ENCODE results near the gene OR2S2.

The OR2S2 gene

GRCh38 chr9:35965011-35965410, 7.1 kb upstream of the OR2S2 start:
- Histone ChIP-seq H3K27me3 (replicated peaks in 2 of 5; ENCODE audit: control insufficient read depth in 4 of 5, insufficient read depth in 5 of 5, low read length in 4 of 5) (peaks cover 0 to 4% (median 0%) of the 10 kb centered on the region in 5 experiments), H3K4me1 (ENCODE audit: control extremely low read depth in 1 of 4, control insufficient read depth in 4 of 4, insufficient read depth in 4 of 4, low read length in 3 of 4) (no peaks in the 10 kb centered on the region), H3K36me3 (ENCODE audit: control insufficient read depth in 4 of 4, insufficient read depth in 4 of 4, low read length in 3 of 4) (no peaks in the 10 kb centered on the region), H3K9me3 (ENCODE audit: control extremely low read depth in 1 of 5, control insufficient read depth in 4 of 5, insufficient read depth in 2 of 5, low read depth in 1 of 5, low read length in 4 of 5) (no peaks in the 10 kb centered on the region), H3K27ac (ENCODE audit: insufficient read depth in 1 of 2, low read depth in 1 of 2, low read length in 2 of 2, poor library complexity in 1 of 2, severe bottlenecking in 2 of 2) (no peak overlapping the region), H3K4me3 (ENCODE audit: control insufficient read depth in 1 of 7, extremely low read depth in 1 of 7, insufficient read depth in 4 of 7, low read depth in 2 of 7, low read length in 6 of 7) (no peak overlapping the region)
- ChIA-PET CTCF (interaction anchor here (0.6 to 1.3 kb wide), 4 partner anchors 11 to 437 kb away, joined by 3 to 5 read pairs (median 4); no protein-coding TSS in a partner anchor), POLR2A (no interaction called here)
- 100% methylated on average over 1 of the region's 6 CpGs for WGBS (ENCODE audit: insufficient coverage)
- no peak for DNase-seq

GRCh38 chr9:35962126-35962906, 4.4 kb upstream of the OR2S2 start:
- DNase-seq: no peak
- CTCF ChIA-PET: interaction anchor here (0.9 to 1.8 kb wide), 5 partner anchors 10 to 70 kb away, joined by 3 to 4 read pairs (median 4); no protein-coding TSS in a partner anchor
- H3K27me3 ChIP-seq (replicated peaks in 2 of 5; ENCODE audit: control insufficient read depth in 4 of 5, insufficient read depth in 5 of 5, low read length in 4 of 5): peaks cover 0 to 7% (median 0%) of the 10 kb centered on the region in 5 experiments
- no peak overlapping the region for H3K27ac ChIP-seq (ENCODE audit: insufficient read depth in 1 of 2, low read depth in 1 of 2, low read length in 2 of 2, poor library complexity in 1 of 2, severe bottlenecking in 2 of 2)
- POLR2A ChIA-PET: no interaction called here
- H3K4me3 ChIP-seq (ENCODE audit: control insufficient read depth in 1 of 7, extremely low read depth in 1 of 7, insufficient read depth in 4 of 7, low read depth in 2 of 7, low read length in 6 of 7): no peak overlapping the region
- WGBS (ENCODE audit: insufficient coverage): 94% methylated on average over 14 of the region's 23 CpGs
- H3K9me3 ChIP-seq (ENCODE audit: control extremely low read depth in 1 of 5, control insufficient read depth in 4 of 5, insufficient read depth in 2 of 5, low read depth in 1 of 5, low read length in 4 of 5): no peaks in the 10 kb centered on the region
- H3K36me3 ChIP-seq (ENCODE audit: control insufficient read depth in 4 of 4, insufficient read depth in 4 of 4, low read length in 3 of 4): no peaks in the 10 kb centered on the region
- no peaks in the 10 kb centered on the region for H3K4me1 ChIP-seq (ENCODE audit: control extremely low read depth in 1 of 4, control insufficient read depth in 4 of 4, insufficient read depth in 4 of 4, low read length in 3 of 4)

GRCh38 chr9:35960039-35960655, 2.2 kb upstream of the OR2S2 start:
- no peaks in the 10 kb centered on the region for H3K4me1 ChIP-seq (ENCODE audit: control extremely low read depth in 1 of 4, control insufficient read depth in 4 of 4, insufficient read depth in 4 of 4, low read length in 3 of 4)
- no CpG with 5 or more reads among the region's 3 CpGs for WGBS (ENCODE audit: insufficient coverage)
- H3K27me3 ChIP-seq (replicated peaks in 2 of 5; ENCODE audit: control insufficient read depth in 4 of 5, insufficient read depth in 5 of 5, low read length in 4 of 5): peaks cover 0 to 14% (median 0%) of the 10 kb centered on the region in 5 experiments
- H3K27ac ChIP-seq (ENCODE audit: insufficient read depth in 1 of 2, low read depth in 1 of 2, low read length in 2 of 2, poor library complexity in 1 of 2, severe bottlenecking in 2 of 2): no peak overlapping the region
- ChIA-PET POLR2A (no interaction called here), CTCF (interaction anchor here (0.6 to 4.4 kb wide), 7 partner anchors 12 to 64 kb away, joined by 3 to 35 read pairs (median 4); no protein-coding TSS in a partner anchor)
- no peak overlapping the region for H3K4me3 ChIP-seq (ENCODE audit: control insufficient read depth in 1 of 7, extremely low read depth in 1 of 7, insufficient read depth in 4 of 7, low read depth in 2 of 7, low read length in 6 of 7)
- H3K36me3 ChIP-seq (ENCODE audit: control insufficient read depth in 4 of 4, insufficient read depth in 4 of 4, low read length in 3 of 4): no peaks in the 10 kb centered on the region
- no peak for DNase-seq
- no peaks in the 10 kb centered on the region for H3K9me3 ChIP-seq (ENCODE audit: control extremely low read depth in 1 of 5, control insufficient read depth in 4 of 5, insufficient read depth in 2 of 5, low read depth in 1 of 5, low read length in 4 of 5)

- CTCF ChIA-PET: interaction anchor here (0.9 to 3.4 kb wide), 10 partner anchors 11 to 374 kb away, joined by 3 to 33 read pairs (median 4); no protein-coding TSS in a partner anchor
- Histone ChIP-seq H3K27ac (ENCODE audit: insufficient read depth in 1 of 2, low read depth in 1 of 2, low read length in 2 of 2, poor library complexity in 1 of 2, severe bottlenecking in 2 of 2) (no peak overlapping the region), H3K4me3 (ENCODE audit: control insufficient read depth in 1 of 7, extremely low read depth in 1 of 7, insufficient read depth in 4 of 7, low read depth in 2 of 7, low read length in 6 of 7) (no peak overlapping the region), H3K27me3 (replicated peaks in 2 of 5; ENCODE audit: control insufficient read depth in 4 of 5, insufficient read depth in 5 of 5, low read length in 4 of 5) (peaks cover 0 to 12% (median 0%) of the 10 kb centered on the region in 5 experiments), H3K4me1 (ENCODE audit: control extremely low read depth in 1 of 4, control insufficient read depth in 4 of 4, insufficient read depth in 4 of 4, low read length in 3 of 4) (no peaks in the 10 kb centered on the region), H3K9me3 (ENCODE audit: control extremely low read depth in 1 of 5, control insufficient read depth in 4 of 5, insufficient read depth in 2 of 5, low read depth in 1 of 5, low read length in 4 of 5) (no peaks in the 10 kb centered on the region), H3K36me3 (ENCODE audit: control insufficient read depth in 4 of 4, insufficient read depth in 4 of 4, low read length in 3 of 4) (no peaks in the 10 kb centered on the region)
- no peak for DNase-seq
- WGBS (ENCODE audit: insufficient coverage): 89% methylated on average over 5 of the region's 5 CpGs
- POLR2A ChIA-PET: no interaction called here
Measured at GRCh38 chr9:35956651-35957050, 1.3 kb downstream of the OR2S2 start.

GRCh38 chr9:35954942-35955546, 2.9 kb downstream of the OR2S2 start:
- ChIA-PET CTCF (interaction anchor here (0.7 to 3.4 kb wide), 17 partner anchors 10 to 75 kb away, joined by 3 to 33 read pairs (median 5); no protein-coding TSS in a partner anchor), POLR2A (interaction anchor here (0.5 to 0.6 kb wide), 2 partner anchors 73 to 1609 kb away, joined by 3 to 4 read pairs; no protein-coding TSS in a partner anchor)
- Histone ChIP-seq H3K4me3 (ENCODE audit: control insufficient read depth in 1 of 7, extremely low read depth in 1 of 7, insufficient read depth in 4 of 7, low read depth in 2 of 7, low read length in 6 of 7) (no peak overlapping the region), H3K27me3 (replicated peaks in 2 of 5; ENCODE audit: control insufficient read depth in 4 of 5, insufficient read depth in 5 of 5, low read length in 4 of 5) (peaks cover 0 to 9% (median 0%) of the 10 kb centered on the region in 5 experiments), H3K4me1 (ENCODE audit: control extremely low read depth in 1 of 4, control insufficient read depth in 4 of 4, insufficient read depth in 4 of 4, low read length in 3 of 4) (no peaks in the 10 kb centered on the region), H3K27ac (ENCODE audit: insufficient read depth in 1 of 2, low read depth in 1 of 2, low read length in 2 of 2, poor library complexity in 1 of 2, severe bottlenecking in 2 of 2) (no peak overlapping the region), H3K36me3 (ENCODE audit: control insufficient read depth in 4 of 4, insufficient read depth in 4 of 4, low read length in 3 of 4) (no peaks in the 10 kb centered on the region), H3K9me3 (ENCODE audit: control extremely low read depth in 1 of 5, control insufficient read depth in 4 of 5, insufficient read depth in 2 of 5, low read depth in 1 of 5, low read length in 4 of 5) (no peaks in the 10 kb centered on the region)
- peak; percentile 75 to 89 (median 86) for DNase-seq
- WGBS (ENCODE audit: insufficient coverage): 23% methylated on average over 5 of the region's 6 CpGs

- CTCF ChIA-PET: interaction anchor here (0.6 to 1.9 kb wide), 15 partner anchors 9 to 1652 kb away, joined by 3 to 8 read pairs (median 3); no protein-coding TSS in a partner anchor
- no peak for DNase-seq
- Histone ChIP-seq H3K9me3 (ENCODE audit: control extremely low read depth in 1 of 5, control insufficient read depth in 4 of 5, insufficient read depth in 2 of 5, low read depth in 1 of 5, low read length in 4 of 5) (no peaks in the 10 kb centered on the region), H3K4me1 (ENCODE audit: control extremely low read depth in 1 of 4, control insufficient read depth in 4 of 4, insufficient read depth in 4 of 4, low read length in 3 of 4) (peaks cover 0 to 10% (median 9%) of the 10 kb centered on the region in 4 experiments), H3K27me3 (replicated peaks in 2 of 5; ENCODE audit: control insufficient read depth in 4 of 5, insufficient read depth in 5 of 5, low read length in 4 of 5) (peaks cover 0 to 9% (median 0%) of the 10 kb centered on the region in 5 experiments), H3K4me3 (ENCODE audit: control insufficient read depth in 1 of 7, extremely low read depth in 1 of 7, insufficient read depth in 4 of 7, low read depth in 2 of 7, low read length in 6 of 7) (no peak overlapping the region), H3K27ac (ENCODE audit: insufficient read depth in 1 of 2, low read depth in 1 of 2, low read length in 2 of 2, poor library complexity in 1 of 2, severe bottlenecking in 2 of 2) (no peak overlapping the region), H3K36me3 (ENCODE audit: control insufficient read depth in 4 of 4, insufficient read depth in 4 of 4, low read length in 3 of 4) (no peaks in the 10 kb centered on the region)
- 100% methylated on average over 3 of the region's 6 CpGs for WGBS (ENCODE audit: insufficient coverage)
- POLR2A ChIA-PET: no interaction called here
Measured at GRCh38 chr9:35952526-35953191, 5.3 kb downstream of the OR2S2 start.

Measured in common myeloid progenitor, CD34-positive (primary cell).